Femur (tissue), 1 donor: ENCODE data around the gene MANEAL.
"Not testable (repeated sequence)": the region's sequence is repeated elsewhere in the genome, so short reads cannot be mapped to it uniquely, and the experiment has no call there.

Experiments
- DNase-seq: peaks from one replicate; pipeline ENCODE4 v3.0.0-alpha.2; 2017

MANEAL gene, protein sequence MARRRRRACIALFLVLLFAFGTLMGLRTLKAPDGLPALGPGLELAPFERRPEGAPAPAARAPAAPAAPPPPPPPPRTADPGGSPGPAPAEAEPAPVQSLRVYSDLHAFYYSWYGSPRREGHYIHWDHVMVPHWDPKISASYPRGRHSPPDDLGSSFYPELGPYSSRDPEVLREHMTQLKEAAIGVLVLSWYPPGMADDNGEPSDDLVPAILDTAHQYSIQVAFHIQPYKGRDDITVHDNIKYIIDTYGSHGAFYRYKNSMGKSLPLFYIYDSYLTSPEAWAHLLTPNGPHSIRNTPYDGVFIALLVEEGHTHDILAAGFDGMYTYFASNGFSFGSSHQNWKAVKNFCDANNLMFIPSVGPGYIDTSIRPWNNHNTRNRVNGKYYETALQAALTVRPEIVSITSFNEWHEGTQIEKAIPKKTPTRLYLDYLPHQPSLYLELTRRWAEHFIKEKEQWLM

DNA sequence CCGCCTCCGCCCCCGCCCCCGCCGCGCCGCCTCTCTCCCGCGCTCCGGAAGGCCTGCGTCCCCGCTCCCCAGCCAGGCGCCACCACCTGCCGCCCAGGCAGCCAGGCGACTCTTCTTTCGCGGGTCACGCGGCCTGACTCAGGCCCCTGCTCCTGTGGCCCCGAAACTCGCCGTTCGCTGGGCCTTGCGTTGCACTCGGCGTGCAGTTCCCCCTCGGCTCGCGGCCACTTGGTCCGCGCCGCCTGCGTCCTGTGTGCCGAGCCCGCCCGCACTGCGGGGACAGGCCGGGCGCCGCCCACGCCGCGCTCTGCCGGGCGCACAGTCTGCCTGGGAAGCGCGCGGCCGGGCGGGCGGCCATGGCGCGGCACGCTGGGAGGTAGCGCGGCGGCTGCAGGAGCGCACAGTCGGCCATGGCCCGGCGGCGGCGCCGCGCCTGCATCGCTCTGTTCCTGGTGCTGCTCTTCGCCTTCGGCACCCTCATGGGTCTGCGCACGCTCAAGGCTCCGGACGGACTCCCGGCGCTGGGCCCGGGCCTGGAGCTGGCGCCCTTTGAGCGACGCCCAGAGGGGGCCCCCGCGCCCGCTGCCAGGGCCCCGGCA, at the start of gene MANEAL:
Gene MANEAL, plus strand, starts transcription at position 75 of the 599 bp plus-strand sequence. Its CDS starts 336 bp downstream, at position 411.
- peak; percentile 51 for DNase-seq

DNA sequence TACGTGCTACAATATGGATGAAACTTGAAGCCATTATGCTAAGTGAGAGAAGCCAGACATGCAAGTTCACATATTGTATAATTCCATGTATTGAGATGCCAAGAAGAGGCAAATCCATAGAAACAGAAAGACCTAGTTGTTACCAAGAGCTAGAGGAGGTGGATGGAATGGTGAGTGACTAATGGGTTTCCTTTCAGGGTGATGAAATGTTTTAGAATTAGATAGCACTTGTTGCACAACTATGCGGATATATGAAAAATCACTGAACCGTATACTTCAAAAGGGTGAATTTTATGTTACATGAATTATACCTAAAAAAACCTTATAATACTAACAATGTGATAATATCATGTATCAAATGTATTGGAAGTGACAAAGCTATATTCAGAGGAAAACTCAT, 46.8 kb upstream of the MANEAL start:
- DNase-seq, result no peak

DNA sequence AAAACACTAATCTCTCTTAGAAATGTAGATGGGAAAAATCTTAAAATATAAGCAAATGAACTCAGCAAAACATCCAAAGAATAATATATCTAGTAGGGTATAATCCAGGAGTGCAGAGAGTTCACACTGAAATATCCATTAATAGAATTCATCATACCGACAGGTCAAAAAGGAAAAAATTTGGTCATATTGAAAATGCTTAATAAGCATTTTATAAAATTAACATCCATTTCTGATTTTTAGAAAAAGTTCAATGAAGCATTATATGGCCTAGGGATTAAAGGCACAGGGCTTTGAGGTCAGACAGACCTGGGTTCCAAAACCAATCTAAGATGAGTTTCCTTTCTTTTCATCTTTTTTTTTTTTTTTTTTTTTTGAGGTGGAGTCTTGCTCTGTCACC, 45.1 kb upstream of the MANEAL start:
- DNase-seq, result no peak

DNA sequence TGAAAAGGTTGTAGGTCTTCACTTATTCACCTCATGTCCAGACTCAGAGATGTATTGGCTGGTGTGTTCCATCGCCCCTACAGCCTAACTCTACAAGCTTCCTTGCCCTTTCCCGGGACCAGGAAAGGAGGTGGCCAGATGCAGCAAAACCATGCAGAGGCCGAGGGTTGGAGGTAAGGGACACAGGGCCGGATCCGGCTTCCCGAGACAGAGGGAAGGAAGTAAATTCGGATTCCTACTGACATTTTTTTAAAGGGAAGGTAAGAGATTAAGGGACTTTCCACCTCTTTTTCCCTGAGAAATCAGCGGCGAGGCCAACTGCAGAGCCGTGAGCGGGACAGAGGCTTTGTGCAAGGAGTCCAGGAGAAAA, 41.4 kb upstream of the MANEAL start:
- DNase-seq, result no peak

DNA sequence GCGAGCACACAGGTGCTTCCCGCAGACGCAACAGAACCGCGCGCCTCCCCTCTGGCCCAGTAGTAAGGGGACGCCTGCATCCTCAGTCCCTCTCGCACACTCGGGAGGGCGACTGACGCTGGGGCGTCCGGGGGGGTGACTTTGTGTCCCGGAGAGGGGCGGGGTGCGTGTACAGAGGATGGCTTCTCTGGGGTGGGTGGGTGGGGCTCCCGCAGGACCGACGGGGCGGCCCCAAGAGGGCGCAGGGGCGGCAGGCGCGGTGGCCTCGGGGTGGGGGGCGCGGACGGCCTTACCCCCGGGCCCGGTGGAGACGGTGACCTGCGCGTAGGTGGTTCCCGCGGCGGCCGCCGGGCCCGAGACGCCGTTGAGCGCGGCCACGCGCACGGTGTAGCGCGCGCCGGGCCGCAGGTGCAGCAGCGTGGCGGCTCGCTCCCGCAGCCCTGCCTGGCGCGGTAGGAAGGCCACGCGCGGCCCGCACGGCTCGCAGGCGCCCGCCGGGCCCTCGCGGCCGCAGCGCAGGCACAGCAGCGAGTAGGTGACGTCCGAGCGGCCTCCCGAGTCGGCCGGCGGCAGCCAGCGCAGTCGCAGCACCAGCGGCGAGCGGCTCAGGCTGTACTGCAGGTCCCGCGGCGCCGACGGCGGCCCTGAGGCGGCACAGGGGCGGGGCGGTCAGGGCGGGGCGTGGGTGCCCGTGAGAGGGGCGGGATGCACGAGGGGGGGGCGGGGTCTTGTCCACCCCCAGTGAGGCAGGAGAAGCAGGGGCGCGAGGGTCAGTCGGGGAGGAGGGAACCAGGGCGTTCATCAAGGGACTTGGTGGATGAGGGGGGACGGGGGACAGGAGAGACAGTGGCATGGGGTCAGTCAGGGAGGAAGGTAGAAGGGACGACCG, 40.8 kb upstream of the MANEAL start:
- no peak for DNase-seq

DNA sequence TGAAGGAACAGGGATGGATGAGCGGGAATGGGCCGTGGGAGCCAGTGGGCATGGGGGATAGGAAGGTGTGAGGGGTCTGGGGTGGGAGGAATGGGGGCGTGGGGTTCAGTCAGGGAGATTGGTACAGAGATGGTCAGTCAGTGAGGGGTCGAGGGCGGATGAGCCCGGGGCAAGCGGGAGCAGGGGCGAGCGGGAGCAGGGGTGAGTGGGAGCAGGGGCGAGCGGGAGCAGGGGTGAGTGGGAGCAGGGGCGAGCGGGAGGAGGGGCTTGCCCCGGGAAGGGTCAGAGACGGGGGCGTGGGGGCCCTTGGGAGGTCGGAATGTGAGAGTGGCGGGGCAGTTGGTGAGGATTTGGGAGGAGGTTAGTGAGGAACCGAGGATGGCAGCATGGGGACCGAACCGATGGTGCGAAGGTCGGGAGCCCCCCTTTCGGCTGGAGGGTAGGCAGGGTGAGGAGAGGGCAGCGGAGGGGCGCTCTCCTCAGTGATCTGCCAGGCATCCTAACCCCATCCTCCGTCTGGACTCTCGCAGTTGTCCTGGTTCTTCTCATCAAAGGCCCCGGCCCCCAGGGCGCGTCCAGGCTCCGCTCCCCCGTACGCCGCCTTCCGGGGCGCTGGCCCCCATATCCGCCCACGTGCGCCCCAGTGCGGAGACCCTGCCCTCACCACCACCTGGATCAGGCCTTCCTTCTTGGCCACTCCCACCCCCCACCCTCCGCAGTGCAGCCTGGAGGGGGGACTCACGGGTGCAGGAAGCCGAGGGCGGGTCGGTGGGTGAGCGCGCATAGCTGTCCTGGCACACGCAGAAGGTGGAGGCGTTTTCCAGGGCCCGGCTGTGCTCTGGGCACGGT, 40.0 kb upstream of the MANEAL start:
- DNase-seq, result no peak

DNA sequence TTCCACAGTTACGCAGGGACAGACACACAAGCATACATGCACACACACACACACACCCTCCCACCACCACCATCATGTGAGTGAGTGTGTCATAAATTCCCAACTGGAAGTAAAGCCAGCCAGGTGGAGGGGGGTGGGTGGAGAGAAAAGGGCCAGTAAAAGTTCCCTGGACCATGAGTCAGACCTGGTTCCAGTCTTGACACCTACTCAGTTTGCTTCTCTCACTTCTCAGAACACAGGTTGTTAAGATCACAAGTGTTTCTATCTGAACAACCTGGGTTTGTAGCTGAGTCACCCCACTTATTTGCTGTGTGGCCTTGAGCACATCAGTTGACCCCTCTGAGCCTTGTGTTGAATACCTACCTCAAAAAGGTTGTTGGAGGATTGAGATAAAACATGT, 38.4 kb upstream of the MANEAL start:
- DNase-seq, result no peak

DNA sequence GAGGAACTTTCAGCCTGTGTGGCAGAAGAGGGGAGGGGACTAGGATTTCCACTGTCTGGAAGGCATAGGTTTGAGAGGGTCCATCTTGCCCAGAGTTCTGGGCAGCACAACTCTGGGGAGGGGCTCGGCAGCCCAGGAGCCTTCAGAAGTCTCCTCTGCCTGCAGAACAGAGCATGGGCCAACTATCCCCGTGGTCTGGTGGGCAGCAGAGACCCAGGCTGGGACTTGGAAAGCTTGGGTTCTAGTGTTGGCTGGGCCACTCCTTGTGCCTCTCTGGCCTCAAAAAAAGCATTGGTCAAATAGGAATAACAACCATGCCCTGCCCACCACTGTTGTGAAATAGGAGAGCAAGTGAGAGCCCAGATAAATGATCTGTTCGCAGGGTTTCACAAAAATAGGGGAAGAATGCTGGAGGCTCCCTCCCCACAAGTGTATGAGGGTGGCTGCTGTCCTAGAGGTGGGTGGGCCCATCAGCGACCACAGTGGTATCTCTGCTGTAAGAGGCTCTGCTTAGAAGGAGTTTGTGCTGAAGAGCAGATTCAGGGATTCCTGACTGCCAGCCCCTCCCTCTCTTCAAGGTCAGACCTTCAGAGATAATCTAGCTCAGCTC, 37.6 kb upstream of the MANEAL start:
- no peak for DNase-seq

DNA sequence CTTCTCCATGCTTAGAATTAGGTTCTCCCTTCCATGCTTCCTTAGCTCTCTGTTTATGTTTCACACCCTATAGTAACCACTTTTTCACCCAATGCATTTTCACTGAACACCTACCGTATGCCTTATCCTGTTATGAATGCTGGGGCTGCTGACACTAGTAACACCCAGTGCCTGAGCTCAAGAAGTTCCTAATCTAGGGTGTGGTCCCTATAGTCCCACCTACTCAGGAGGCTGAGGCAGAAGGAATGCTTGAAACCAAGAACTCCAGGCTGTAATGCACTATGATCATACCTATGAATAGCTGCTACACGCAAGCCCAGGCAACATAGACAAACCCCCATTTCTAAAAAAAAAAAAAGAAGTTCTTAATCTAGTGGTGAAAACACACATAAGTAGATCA, 34.2 kb upstream of the MANEAL start:
- DNase-seq, result no peak

DNA sequence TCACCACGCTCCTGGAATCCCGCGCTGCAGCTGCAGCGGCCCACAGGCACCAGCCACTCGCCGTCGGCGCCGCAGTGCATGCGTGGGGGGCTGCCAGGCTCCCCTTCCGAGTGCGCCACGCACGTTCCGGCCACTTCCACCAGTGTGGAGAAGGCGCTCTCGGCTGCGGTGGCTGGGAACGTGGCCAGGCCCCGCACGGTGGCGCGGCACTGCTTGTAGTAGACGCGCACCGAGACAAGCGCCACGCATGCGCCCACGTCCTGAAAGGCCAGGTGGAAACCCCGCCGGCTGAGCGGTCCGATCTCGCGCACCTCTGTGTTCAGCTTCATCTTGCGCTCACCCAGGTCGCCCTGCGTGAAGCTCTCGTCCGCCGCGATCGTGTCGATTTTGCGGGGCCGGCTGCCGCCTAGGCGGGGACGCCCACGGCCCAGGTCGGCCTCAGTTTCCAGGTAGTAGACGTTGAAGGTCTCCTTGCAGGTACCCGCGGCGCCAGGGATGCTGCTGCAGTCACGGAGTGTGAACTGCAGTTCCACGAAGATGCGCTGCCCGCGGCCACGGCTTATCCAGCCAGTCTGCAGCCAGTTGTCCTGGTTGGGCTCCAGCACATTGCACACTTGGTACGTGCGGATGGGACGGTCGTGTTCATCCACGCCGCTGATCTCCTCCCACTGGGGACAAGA, 32.1 kb upstream of the MANEAL start:
- DNase-seq, result no peak

DNA sequence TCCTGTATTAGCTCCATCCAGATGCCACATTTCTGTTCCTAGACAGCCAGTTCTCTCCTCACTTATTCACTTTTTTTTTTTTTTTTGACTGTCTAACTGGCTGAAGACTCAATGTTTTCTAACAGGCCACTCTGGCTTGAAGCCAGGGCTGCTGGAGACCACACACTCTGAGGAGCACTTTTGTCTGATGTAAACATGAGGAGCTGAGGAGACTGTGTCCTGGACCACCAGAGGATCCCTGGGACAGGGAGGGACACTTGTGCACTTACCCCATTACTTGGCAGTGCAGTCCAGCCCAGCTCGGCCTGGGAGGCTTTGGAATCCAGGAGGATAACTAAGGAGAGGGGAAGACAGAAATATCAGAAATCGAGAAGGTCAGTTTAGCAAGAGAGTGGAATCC, 31.1 kb upstream of the MANEAL start:
- no peak for DNase-seq

DNA sequence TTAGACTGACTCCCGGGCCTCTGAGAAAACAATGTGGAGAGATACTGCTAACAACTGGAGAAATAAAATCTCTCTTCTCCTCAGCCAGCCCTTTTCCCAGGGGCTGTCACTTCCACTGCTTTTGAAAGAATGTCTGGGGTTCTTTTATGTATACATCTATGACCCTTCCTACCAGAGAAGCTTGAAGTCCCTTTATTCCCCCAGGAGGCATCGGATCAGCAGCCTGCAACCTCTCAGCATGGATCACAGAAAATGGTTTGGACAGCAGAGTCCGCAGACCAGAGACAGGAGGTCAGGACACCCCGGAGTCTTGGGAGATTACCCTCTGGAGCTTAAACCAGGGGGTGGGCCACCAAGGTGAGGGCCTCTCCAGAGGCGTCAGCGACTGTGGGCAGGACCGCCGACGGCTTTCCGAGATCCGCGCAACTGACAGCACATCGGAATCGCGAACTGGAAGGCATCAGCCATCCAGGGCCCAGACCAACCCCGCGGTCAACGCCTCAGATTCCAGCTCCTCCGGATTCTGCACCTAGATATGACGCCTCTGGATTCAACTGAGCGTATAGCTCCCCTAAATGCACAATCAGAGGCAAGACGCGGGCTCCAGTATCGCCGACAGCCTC, 29.7 kb upstream of the MANEAL start:
- no peak for DNase-seq

DNA sequence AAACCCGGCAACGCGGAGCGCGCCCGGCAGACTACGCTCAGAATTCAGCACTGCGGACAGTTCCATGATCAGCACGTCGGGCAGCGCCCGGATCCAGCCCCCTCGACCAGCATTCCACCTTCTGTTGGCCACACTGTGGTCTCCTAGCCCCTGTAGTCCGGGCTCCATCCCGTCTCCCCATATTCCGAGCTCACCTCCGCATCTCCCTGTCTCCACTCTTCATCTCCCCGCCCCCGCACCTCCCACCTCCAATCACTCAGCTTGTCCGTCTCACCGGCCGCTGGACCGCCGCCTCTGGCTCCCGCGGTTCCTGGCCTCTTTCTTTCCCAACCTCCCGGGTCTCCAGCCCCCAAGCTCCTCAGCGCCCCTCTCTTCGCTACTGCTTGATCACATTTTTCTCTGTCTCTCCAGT, 29.2 kb upstream of the MANEAL start:
- peak; percentile 63 for DNase-seq

DNA sequence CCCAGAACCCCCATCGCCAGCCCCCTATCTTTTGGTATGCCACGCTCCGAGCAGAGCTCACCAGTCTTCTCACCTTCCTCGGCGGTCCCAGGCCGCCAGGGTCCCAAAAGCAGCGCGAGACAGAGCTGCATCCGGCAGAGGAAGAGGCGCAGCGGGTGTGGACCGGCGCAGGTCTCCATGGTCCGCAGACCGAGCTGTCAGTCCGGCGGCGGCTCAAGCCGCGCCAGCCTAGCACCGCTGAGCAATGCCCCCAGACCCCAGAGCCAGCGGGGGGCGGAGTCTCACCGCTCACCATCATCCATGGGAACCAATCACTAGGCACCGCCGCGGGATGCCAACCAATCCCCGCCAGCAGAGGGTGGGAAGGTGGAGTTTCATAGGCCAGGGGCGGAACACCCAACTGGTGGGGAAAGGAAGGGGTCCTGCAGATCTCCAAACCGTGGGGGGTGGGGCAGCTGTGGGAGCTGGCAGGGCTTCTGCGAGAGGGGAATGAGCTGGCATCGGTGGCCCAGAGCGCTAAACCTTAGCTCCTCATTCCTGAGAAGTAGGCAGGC, 28.7 kb upstream of the MANEAL start, which contains the start of gene EPHA10:
Gene EPHA10, minus strand, starts transcription at position 233 of the 554 bp plus-strand sequence. Its CDS starts 54 bp downstream, at position 179.
- no peak for DNase-seq

DNA sequence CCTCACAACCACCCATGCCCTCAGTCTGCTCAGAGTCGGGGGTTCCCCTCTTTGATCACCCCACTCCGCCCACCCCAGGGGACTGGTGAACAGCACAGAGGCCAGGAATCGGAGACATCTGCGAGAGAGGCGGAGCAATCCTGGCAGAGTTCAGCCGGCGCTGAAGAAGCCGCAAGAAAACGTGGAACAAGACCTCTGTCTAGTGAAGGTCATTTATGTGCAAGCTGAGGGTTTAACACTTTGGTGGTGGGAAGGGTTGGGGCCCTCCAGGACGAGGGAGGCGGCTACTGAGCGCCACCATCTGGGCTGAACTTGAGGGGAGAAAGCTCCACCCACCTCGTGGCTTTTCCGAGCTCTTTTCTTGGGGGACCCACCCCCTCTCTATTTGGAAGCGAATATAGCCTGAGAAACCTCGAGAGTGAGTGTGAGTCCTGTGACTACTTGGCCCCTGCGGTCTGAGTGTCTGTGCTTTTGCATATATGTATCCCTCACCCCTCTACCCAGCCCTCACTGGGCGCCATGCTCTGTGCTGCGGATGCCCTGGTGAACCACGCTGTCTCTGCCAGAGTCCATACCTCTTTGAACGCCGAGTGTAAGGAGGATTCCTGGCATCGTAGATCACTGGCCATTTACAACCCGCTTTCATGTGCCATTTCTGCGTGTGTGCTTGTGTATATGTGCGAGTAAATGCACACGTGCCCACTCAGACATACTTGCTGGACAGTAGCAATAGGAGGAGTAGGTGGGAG, 27.6 kb upstream of the MANEAL start:
- no peak for DNase-seq

DNA sequence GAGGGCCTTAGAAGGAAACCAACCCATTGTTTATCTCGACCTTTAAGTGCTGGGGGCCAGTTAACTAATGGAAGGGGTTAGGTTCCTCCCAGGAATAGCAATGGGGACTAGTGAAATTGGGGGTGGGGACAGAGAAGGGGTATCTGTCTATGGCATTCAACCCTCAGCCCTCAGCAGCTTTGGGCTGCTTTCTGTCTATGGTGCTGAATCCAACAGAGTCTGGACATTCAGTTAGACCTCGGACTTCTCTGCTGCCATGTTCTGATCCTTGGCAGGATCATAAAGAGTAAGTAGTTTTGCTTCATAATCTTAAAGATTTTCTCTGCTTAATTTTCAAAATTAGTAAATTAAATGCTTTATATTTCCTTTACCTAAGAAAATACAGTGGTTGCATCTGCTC, 26.2 kb upstream of the MANEAL start:
- no peak for DNase-seq

DNA sequence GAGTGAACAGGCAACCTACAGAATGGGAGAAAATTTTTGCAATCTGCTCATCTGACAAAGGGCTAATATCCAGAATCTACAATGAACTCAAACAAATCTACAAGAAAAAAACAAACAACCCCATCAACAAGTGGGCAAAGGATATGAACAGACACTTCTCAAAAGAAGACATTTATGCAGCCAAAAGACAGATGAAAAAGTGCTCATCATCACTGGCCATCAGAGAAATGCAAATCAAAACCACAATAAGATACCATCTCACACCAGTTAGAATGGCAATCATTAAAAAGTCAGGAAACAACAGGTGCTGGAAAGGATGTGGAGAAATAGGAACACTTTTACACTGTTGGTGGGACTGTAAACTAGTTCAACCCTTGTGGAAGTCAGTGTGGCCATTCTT, 22.2 kb upstream of the MANEAL start:
- DNase-seq, result not testable (repeated sequence)

DNA sequence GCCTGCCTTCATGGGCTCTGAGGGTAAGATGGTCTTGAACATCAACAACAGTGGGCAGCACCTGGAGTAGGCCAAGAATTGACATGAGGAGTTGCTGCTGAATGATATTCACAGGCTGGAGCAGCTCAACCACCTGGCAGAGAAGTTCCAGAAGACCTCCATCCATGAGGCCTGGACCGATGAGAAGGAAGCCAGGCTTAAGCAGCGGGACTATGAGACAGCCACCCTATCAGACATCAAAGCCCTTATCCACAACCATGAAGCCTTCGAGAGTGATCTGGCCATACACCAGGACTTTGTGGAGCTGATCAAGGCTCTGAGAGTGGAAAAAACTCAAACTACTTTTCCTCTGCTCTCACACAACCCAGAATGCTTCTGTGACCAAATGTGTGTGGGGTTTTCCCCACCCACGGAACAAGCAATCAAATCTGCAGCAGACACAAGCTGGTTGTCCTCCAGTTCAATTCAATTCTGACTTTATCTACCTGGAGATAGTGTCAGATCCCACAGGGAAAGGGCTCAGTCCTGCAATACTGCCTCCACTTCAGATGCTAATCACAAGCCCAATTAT, 16.6 kb upstream of the MANEAL start:
- DNase-seq, result no peak

DNA sequence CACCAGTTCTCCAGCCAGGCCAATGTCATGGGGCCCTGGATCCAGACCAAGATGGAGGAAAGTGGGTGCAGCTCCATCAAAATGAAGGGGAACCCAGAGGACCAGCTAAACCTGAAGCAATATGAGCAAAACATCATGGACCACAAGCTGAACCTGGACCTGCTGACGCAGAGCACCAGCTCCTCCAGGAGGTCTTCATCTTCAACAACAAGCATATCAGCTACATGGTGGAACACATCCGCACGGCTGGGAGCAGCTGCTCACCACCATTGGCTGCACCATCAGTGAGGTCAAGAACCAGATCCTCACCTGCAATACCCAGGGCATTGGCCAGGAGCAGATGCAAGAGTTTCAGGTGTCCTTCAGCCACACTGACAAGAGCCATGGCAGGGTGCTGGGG, 15.0 kb upstream of the MANEAL start:
- DNase-seq, result no peak
